AG04450 (cell line): ENCODE measurements around the gene IMMP1L. TPM values are rescaled to one million over a fixed set of nuclear protein-coding genes. Genes with fewer than 3 reads are reported as not detected.
A peak's percentile ranks its signal among the peaks of the same experiment; 100 is the strongest.

ENCODE experiments used
- CTCF ChIA-PET: fragments of 300-600, 350-600 bp; formaldehyde crosslinking; extraction: SDS; loops from one replicate; lab custom pipeline; 2022; ENCODE audit warnings: antibody characterized with exemption, inconsistent platforms; lab: Charles Lee
- POLR2A ChIA-PET: fragments of 350-600 bp; formaldehyde crosslinking; extraction: SDS; loops from one replicate; lab custom pipeline; 2021; ENCODE audit warnings: antibody characterized with exemption, inconsistent platforms; lab: Yijun Ruan, JAX
- DNase-seq: peaks from one replicate; pipeline ENCODE4 v3.0.0-alpha.2; 2011; ENCODE audit warnings: low read depth, low spot score
- H3K27ac ChIP-seq: one replicate; pipeline ENCODE4 v1.5.1; 2012; ENCODE audit warnings: low read depth, low read length, control low read depth
- H3K27me3 ChIP-seq: one replicate; pipeline ENCODE4 v1.6.0; 2012; ENCODE audit warnings: low read length; ENCODE audit not compliant: control insufficient read depth, insufficient read depth
- H3K4me3 ChIP-seq: 2 replicates; pipeline ENCODE4 v1.5.1; 2011; ENCODE audit warnings: mild to moderate bottlenecking, low read depth, low read length, control low read depth
- H3K9me3 ChIP-seq: 2 replicates; pipeline ENCODE4 v1.5.1; 2012; ENCODE audit warnings: low read length; ENCODE audit not compliant: control insufficient read depth, insufficient read depth
- polyA plus RNA-seq: library from polyadenylated mRNA; depleted of rRNA; stranded (reverse); fragments of >200 nt; gene quantifications from 2 replicates; pipeline ENCODE4 v1.2.3, GENCODE V29; 2011
- TF ChIP-seq, protein P1 (sequence below): IDR thresholded peaks from 2 replicates; pipeline ENCODE4 v1.5.1; 2011; ENCODE audit warnings: low read depth, low read length, control low read depth, inconsistent platforms

IMMP1L gene
- polyA plus RNA-seq, 1 experiment: 23.9 TPM

DNA sequence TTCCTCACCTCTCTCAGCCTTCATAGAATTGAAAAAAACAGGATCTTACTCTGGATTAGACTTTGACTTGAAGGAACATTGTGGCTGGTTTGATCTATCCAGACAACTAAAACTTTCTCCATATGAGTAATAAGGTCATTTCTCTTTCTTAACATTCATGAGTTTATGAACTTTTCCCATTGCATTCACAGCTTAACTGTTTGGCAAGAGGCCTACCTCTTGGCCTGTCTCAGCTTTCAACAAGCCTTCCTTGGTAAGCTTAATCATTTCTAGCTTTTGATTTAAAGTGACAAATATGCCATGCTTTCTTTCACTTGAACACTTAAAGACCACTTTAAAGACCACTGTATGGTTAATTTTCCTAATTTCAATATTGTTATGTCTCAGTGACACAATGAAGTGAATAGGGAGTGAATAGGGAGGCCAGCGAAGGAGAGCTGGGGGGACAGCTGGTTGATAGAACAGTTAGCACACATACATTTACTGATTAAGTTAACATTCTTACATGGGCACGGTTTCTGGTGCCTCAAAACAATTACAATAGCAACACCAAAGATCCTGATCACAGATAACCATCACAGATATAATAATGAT is 17.0 kb downstream of the IMMP1L start:
- Histone ChIP-seq H3K27ac (no peak overlapping the region), H3K27me3 (no peaks in the 10 kb centered on the region), H3K4me3 (no peak overlapping the region), H3K9me3 (no peaks in the 10 kb centered on the region)
- no peak for DNase-seq
- ChIA-PET POLR2A (interaction anchor here (0.9 kb wide), 1 partner anchor 47 kb away, joined by 4 read pairs; no protein-coding TSS in a partner anchor), CTCF (interaction anchor here (0.6 to 2.5 kb wide), 4 partner anchors 377 to 683 kb away, joined by 3 to 20 read pairs (median 6); no protein-coding TSS in a partner anchor)
- TF ChIP-seq, protein P1, sequence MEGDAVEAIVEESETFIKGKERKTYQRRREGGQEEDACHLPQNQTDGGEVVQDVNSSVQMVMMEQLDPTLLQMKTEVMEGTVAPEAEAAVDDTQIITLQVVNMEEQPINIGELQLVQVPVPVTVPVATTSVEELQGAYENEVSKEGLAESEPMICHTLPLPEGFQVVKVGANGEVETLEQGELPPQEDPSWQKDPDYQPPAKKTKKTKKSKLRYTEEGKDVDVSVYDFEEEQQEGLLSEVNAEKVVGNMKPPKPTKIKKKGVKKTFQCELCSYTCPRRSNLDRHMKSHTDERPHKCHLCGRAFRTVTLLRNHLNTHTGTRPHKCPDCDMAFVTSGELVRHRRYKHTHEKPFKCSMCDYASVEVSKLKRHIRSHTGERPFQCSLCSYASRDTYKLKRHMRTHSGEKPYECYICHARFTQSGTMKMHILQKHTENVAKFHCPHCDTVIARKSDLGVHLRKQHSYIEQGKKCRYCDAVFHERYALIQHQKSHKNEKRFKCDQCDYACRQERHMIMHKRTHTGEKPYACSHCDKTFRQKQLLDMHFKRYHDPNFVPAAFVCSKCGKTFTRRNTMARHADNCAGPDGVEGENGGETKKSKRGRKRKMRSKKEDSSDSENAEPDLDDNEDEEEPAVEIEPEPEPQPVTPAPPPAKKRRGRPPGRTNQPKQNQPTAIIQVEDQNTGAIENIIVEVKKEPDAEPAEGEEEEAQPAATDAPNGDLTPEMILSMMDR: no peak

DNA sequence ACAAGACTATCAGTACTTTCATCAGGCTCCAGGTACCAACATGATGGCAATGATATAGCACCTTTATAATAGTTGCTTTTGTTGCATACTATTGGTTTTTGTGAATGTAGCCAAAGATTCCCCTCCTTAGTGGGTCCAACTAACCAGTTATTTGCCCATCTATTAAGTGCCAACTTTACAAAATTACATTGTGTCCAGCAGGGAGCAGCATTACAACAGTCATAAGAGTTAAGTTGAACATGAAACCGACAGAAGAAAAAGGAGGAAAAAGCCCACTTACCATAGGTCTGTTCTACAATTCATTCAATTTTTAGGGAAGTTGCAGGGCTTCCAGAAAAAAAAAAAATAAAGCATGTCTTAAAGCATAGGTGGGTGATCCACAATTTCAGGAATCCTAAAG is 21.6 kb downstream of the IMMP1L start:
- no peak overlapping the region for H3K27ac ChIP-seq
- no peak overlapping the region for H3K4me3 ChIP-seq
- no peaks in the 10 kb centered on the region for H3K9me3 ChIP-seq
- POLR2A ChIA-PET: no interaction called here
- CTCF ChIA-PET: interaction anchor here (0.6 to 2.5 kb wide), 8 partner anchors 20 to 688 kb away, joined by 3 to 24 read pairs (median 4); no protein-coding TSS in a partner anchor
- DNase-seq: peak; percentile 27
- TF ChIP-seq, protein P1: peak; percentile 61
- no peaks in the 10 kb centered on the region for H3K27me3 ChIP-seq

DNA sequence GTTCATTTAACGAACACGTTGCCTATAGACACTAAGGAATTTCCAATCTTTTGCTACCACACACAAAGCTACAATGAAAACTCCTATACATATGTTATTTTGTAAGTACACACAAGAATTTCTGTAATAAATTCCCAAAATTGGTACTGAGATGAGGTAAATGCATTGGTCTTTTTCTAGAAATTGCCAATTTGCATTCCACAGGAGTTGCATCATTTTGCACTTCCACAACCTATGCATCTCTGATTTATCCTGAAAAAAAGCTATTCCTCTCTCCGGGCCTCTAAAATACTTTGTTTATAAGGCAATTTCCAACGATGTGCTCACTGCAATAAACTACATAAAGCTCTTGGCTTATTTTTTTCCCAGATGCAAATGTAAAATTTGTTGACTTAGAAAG is 24.9 kb downstream of the IMMP1L start:
- Histone ChIP-seq H3K4me3 (no peak overlapping the region), H3K27me3 (no peaks in the 10 kb centered on the region), H3K9me3 (no peaks in the 10 kb centered on the region), H3K27ac (no peak overlapping the region)
- ChIA-PET POLR2A (no interaction called here), CTCF (interaction anchor here (0.7 to 3.0 kb wide), 5 partner anchors 87 to 691 kb away, joined by 3 to 32 read pairs (median 3); no protein-coding TSS in a partner anchor)
- DNase-seq: no peak
- TF ChIP-seq, protein P1: no peak

DNA sequence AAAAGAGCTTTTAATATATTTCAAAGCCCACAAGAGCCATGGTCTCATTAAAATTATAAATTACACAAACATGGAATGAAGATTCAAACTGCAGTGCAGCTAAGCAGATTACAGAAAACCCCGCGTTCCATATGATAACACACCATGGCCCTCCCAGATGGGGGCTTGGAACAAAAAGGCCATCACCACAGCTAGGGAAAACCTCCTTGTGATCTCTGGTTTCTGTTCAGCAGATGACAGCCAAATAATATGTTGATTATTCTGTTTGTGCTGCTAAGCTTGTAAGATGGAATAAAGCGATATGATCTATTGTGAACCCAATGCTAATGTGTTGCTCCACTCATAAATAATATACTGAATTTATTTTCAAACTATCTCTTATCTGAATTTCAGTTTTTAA is 28.5 kb downstream of the IMMP1L start:
- Histone ChIP-seq H3K27me3 (no peaks in the 10 kb centered on the region), H3K27ac (no peak overlapping the region), H3K4me3 (no peak overlapping the region), H3K9me3 (no peaks in the 10 kb centered on the region)
- POLR2A ChIA-PET: no interaction called here
- TF ChIP-seq, protein P1: no peak
- DNase-seq: no peak
- CTCF ChIA-PET: interaction anchor here (0.6 to 0.7 kb wide), 2 partner anchors 240 to 526 kb away, joined by 3 read pairs; no protein-coding TSS in a partner anchor

DNA sequence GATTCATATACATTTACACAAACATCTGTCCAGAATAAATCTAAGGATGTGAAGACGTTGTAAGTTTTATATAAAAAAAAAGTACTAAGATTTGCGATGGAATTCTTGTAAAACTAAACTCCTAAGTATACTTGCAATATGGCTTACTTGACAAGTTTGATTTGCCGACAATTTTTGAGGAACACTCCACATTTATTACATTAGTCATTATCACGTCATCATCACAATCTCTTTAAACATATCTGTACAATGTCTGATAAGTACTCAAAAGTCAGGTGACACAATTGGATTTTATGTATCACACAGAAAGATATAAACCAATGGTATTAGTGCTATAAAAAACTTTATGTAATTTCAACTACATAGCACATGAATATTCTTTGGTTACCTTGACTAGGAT is 30.4 kb downstream of the IMMP1L start:
- CTCF ChIA-PET: interaction anchor here (1.2 kb wide), 1 partner anchor 392 kb away, joined by 3 read pairs; no protein-coding TSS in a partner anchor
- Histone ChIP-seq H3K27ac (no peak overlapping the region), H3K27me3 (no peaks in the 10 kb centered on the region), H3K4me3 (no peak overlapping the region), H3K9me3 (no peaks in the 10 kb centered on the region)
- POLR2A ChIA-PET: no interaction called here
- no peak for DNase-seq
- TF ChIP-seq, protein P1: no peak
